NCI-H1436 treated with DMSO at 0.1 percent for 48 hours (cell line): ENCODE results near the gene TMEM150C.
A peak's percentile ranks its signal among the peaks of the same experiment; 100 is the strongest.

ENCODE experiments used
- DNase-seq: peaks from one replicate; lab custom pipeline; 2025; lab: John Stamatoyannopoulos, UW

Gene TMEM150C

GRCh38 chr4:82561786-82562563 is at the start of gene TMEM150C:
TMEM150C (minus strand) TSS chr4:82561988; CDS start chr4:82504657, 57,331 bp downstream.
- no peak for DNase-seq

- no peak for DNase-seq
Measured at GRCh38 chr4:82611527-82611926, 49.7 kb upstream of the TMEM150C start.

- no peak for DNase-seq
Measured at GRCh38 chr4:82610041-82610440, 48.3 kb upstream of the TMEM150C start.

GRCh38 chr4:82606622-82607021 is 44.8 kb upstream of the TMEM150C start:
- no peak for DNase-seq

GRCh38 chr4:82604522-82604921 is 42.7 kb upstream of the TMEM150C start:
- no peak for DNase-seq

GRCh38 chr4:82601242-82602015 is 39.6 kb upstream of the TMEM150C start:
- no peak for DNase-seq

- peak; percentile 10 for DNase-seq
Measured at GRCh38 chr4:82599336-82599735, 37.5 kb upstream of the TMEM150C start.

- no peak for DNase-seq
Measured at GRCh38 chr4:82594456-82594855, 32.7 kb upstream of the TMEM150C start.

- no peak for DNase-seq
Measured at GRCh38 chr4:82593411-82593810, 31.6 kb upstream of the TMEM150C start.

- DNase-seq, result no peak
Measured at GRCh38 chr4:82592639-82593038, 30.9 kb upstream of the TMEM150C start.

GRCh38 chr4:82591592-82591991 is 29.8 kb upstream of the TMEM150C start:
- DNase-seq, result no peak

- no peak for DNase-seq
Measured at GRCh38 chr4:82589756-82590155, 28.0 kb upstream of the TMEM150C start.

GRCh38 chr4:82588771-82589270 is 27.0 kb upstream of the TMEM150C start:
- no peak for DNase-seq

- DNase-seq, result no peak
Measured at GRCh38 chr4:82587826-82588540, 26.2 kb upstream of the TMEM150C start.

- DNase-seq, result no peak
Measured at GRCh38 chr4:82585690-82586435, 24.1 kb upstream of the TMEM150C start.

- DNase-seq, result no peak
Measured at GRCh38 chr4:82584931-82585330, 23.1 kb upstream of the TMEM150C start.

GRCh38 chr4:82583897-82584587 is 22.3 kb upstream of the TMEM150C start:
- no peak for DNase-seq

- no peak for DNase-seq
Measured at GRCh38 chr4:82579932-82580331, 18.1 kb upstream of the TMEM150C start.

GRCh38 chr4:82578935-82579334 is 17.1 kb upstream of the TMEM150C start:
- no peak for DNase-seq

GRCh38 chr4:82577451-82577850 is 15.7 kb upstream of the TMEM150C start:
- DNase-seq, result no peak

- DNase-seq, result no peak
Measured at GRCh38 chr4:82569727-82570126, 7.9 kb upstream of the TMEM150C start.
